HG03378 (cell line): ENCODE measurements around the gene TGM4.
A peak's percentile ranks its signal among the peaks of the same experiment; 100 is the strongest.

Source experiments
- ATAC-seq: cut with Tn5 transposase; IDR thresholded peaks from one replicate; pipeline ENCODE4 v1.9.1; 2021; ENCODE audit warnings: mild to moderate bottlenecking, moderate library complexity; ENCODE audit not compliant: unreplicated experiment

The TGM4 gene

DNA sequence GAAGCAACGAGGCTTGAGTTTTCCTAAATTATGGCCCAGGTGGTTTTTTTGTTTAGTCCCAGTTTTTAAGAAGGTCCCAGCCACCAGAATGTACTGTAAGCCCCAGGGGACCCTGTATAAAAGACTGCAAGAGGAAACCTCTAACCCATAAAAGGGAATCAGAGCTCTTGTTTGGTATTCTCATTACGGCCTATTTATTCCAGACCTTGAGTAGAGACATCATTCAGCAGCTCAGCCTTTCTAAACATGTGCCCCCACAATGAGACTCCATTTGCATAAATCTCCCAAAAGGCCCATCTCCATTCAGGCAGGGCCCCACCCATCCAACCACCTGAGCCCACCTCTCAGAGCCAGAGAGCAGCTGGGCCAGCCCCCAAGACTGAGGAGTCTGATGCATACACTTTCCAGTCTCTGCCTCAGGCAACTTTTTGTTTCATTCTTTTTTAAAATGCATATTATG is 75.9 kb downstream of the TGM4 start:
- no peak for ATAC-seq

GRCh38 chr3:44952689-44953088 is 78.3 kb downstream of the TGM4 start:
- ATAC-seq: no peak

DNA sequence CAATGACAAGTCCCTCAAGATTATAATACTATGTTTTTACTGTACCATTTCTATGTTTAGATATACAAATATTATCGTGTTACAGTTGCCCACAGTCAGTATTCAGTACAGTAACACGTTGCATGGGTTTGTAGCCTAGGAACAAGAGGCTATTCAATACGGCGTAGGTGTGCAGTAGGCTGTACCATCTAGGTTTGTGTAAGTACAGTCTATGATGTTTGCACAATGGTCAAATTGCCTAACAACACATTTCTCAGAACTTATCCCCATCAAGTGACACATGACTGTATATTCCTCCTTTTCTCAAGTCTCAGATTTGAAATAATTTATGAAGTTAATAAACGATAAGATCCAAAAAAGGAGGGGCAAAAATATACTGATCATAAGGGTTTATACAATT is 79.9 kb downstream of the TGM4 start:
- no peak for ATAC-seq

- peak; percentile 74 for ATAC-seq
These were observed 80.6 kb downstream of the TGM4 start for GRCh38 chr3:44954962-44955361.

DNA sequence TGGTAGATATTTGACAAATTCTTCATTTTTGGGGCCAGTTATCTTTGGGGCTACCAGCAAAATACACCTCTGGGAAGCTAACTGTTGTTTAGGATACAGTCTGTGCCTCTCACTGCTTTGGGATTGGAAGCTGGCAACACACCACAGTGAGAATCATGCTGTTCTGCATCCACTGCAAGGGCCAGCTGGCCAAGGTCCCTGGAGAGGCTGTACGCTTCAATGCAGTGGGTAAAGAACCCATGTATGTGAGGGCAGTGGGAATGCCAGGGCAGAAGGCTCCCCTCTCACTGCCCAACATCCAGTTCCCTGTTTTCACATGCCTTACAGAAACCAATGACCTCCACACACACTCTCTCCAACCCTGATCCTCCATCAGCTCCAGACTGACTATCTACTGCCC is 81.5 kb downstream of the TGM4 start:
- ATAC-seq: no peak

DNA sequence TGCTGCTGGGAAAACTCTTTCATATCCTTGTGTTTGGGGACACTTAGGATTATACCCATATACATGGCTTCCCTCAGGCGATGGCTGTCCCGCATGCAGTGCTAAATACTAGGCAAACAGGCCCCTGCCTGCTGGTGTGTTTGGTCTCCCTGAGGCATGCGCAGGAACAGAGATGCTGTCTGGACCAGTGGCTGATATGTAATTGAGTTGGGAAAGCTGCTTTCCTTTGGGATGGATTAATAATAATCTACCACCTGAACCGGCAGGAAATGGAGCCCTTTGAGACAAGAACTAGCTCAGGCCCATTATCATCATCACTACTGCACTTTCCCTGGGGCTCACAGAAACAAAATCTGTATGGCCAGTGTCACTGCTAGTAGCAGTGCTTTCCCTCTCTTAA is 83.6 kb downstream of the TGM4 start:
- ATAC-seq: no peak

- no peak for ATAC-seq
These were observed 84.0 kb downstream of the TGM4 start for GRCh38 chr3:44958386-44958785.

DNA sequence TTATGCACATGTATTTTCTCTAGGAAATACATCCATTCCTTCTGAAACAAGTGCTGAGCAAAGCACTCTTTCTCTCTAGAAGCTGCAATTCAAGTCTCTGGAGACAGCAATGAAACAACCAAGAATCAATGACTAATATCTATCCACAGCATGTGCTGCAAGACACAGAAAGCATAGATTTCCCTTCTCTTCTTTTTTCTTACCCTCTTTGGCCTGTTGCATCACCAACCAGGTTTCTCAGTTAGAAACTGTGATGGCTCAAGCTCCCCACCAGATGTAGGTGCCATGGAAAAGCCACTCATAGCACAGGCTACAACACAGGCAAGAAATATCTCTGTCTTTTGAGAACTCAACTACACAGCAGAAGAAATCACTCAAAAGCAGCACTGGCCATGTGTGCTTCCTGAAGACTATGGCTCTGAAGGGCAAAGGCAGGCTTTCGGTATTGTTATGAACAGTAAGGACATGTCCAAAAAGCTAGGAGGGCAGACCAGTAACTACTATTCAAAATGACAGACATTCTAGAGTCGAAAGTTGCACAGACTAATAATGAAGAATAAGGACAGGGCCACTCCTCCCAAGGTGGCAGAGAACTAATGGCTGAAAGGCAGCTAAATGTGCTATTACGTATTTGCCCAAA is 86.1 kb downstream of the TGM4 start:
- no peak for ATAC-seq

DNA sequence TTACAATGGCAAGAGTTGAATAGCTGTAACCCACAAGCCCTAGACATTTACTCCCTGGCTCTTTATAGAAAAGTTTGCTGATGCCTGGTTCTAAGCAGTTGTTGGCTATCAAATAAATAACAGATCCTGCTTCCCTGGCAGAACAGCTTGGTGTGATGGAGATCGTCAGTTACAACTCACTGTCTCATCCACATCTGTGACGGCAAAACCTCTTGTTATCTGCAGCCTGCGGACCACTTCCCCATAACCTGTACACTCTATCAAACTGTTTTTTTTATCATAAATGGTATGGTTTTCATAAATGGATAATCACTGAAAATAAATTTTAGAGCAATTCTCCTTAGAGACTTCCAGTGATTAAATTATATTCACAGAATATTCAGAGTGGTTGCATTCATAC is 87.5 kb downstream of the TGM4 start:
- no peak for ATAC-seq

DNA sequence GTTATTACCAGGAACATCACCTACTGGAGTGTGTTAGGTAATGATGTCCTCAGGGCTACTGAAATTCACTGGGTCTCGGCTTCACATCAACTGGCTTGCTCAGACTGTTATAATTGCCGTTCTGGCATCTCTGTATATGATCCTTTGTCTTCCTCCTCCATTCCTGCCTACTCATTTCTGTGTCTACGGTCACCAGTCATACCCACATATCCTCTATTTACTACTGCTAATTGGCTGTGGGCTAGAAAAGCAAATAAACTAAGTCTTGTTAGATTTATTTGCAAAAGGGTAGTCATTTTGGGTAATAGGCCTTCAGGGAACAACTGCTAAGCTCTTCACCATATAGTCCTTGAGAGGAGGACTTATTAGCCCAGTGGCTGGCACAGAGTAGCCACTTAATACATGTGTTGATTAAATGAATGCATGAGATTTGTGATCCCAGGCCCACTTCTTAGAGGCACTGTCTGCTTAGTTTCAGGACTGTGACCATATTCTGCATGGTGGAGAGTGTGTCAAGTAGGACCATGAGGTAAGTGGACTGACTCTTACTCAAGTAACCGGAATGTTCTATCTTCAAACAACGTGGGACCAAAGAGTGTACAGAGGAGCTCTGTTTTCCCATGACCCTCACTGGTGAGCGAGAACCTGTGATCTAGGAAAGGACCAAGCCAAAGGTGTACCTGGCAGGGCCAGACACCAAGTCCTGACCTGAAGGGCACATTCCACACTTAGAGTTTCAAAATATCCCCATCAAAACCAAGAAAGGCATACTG is 88.4 kb downstream of the TGM4 start:
- no peak for ATAC-seq

- ATAC-seq: no peak
These were observed 89.3 kb downstream of the TGM4 start for GRCh38 chr3:44963571-44964325.
